ENCODE measurements around the gene MYT1.

The MYT1 gene

DNA sequence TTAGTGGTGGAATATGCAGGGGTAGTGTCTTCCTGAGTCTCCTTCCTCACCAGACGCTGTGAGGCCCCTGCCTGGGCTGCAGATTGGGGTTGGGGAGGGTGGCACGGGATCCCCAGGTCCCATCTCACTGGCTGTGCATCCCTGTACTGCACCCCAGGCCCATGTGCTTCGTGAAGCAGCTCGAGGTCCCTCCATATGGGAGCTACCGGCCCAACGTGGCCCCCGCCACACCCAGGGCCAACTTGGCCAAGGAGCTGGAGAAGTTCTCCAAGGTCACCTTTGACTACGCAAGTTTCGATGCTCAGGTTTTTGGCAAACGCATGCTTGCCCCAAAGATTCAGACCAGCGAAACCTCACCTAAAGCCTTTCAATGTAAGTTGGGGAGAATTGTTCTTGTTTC, 52.7 kb downstream of the MYT1 start:
- no peak for DNase-seq (ENCODE audit: low read depth in 2 of 2)

DNA sequence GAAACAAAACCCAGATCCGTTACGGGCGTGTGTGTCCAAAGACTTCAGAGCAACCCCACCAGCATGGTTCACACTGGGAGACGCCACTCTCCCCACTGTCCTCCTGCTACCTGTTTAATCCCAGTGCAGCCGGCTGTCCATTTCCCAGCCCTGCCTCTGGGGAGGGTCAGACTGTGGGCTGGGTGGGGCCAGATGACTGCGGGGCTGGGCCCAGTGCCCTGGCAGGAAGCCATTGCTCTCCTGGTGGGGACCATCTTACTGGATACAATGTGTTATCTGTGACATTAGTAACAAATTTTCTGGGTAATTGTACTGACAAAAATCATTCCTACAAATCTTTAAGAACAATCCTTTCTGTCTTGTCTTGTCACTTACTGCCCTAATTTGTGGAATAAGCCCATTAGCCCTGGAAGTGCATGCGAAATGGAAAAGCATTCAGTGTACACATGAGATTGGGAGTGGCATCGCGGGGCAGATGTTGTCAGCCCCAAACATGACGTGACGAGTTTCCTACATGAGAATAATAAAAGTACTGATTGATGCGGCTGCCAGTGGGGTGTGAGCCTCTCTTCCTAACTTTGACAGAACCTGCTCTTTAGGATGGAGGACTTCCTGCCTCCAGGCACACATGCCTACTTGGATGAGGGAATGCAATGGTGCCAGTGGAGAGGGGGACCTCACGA, 53.4 kb downstream of the MYT1 start:
- no peak for DNase-seq (ENCODE audit: low read depth in 2 of 2)

DNA sequence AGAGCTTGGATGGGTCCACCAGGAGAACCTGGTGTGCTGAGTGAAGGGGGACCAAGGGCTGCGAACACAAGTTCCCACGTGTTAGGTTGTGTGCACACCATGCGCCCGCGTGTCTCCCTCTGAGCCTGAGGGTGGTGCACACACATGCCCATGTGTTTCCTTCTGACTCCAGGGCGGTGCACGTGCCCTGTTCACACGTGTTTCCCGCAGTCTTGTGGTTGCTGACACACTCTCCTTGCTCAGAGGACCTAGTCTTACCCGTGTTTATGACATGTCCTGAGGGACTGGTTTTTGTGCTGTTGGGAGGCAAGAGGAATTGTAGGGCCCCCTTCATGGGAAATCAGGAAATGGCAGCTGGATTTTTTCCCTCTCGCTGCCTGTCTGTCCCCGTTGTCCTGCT, 55.0 kb downstream of the MYT1 start:
- DNase-seq (ENCODE audit: low read depth in 2 of 2) = no peak

DNA sequence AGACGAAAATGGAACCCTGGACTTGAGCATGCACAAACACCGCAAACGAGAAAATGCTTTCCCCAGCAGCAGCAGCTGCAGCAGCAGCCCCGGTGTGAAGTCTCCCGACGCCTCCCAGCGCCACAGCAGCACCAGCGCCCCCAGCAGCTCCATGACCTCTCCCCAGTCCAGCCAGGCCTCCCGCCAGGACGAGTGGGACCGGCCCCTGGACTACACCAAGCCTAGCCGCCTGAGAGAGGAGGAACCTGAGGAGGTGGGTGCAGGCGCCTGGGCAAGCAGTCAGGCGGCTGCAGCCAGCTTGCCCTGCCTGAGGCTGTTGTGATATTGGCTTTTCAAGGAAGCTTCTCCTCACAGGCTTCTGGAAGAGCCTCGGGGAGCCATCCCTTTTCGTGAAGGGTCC, 55.5 kb downstream of the MYT1 start:
- DNase-seq (ENCODE audit: low read depth in 2 of 2) = no peak

DNA sequence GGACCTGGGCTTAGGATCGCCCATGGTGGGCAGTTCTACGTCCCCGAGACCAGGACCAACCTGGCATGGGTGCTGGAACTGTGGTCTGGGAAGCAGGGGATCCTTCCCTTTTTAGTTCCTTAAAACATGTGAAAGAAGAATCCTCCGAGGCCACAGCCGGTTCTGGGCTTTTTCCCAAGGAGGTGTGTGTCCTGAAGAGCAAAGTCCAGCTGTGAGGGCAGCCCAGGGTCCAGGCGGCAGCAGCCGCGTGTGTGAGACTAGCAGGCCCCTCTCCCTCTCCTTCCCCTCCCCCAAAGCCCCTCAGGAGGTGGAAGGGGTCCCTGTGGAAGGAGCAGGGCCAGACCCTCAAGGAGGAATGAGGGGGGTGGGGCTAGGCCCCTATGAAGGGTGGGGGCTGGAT, 56.2 kb downstream of the MYT1 start:
- DNase-seq (ENCODE audit: low read depth in 2 of 2) = no peak

DNA sequence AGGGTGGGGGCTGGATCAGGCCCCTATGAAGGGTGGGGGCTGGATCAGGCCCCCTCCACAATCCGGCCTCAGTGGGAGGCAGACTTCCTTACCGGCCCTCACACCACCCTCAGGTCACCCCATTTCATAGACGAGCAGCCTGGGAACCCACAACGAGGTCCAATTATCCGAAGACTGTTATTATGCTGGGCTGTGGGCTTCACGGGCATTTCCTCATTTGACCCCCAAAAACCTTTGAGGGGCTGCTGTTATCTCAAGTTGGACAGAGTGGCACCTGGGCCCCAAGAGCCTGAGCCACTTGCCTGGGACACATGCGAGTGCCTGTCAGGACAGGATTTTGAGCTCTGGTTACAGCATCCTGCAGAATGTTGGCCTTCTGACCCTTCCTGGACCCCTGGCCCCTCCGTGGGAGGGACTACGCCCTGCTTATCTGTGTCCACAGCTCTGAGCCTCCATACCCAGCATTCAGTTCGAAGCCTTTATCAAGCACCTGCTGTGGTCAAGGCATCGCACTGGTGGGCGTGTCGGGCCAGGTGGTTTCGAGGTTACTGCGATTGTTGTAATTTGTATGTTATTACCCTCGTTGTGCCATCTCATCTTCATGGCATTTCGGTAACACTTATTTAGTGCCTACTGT, 56.8 kb downstream of the MYT1 start:
- no peak for DNase-seq (ENCODE audit: low read depth in 2 of 2)

DNA sequence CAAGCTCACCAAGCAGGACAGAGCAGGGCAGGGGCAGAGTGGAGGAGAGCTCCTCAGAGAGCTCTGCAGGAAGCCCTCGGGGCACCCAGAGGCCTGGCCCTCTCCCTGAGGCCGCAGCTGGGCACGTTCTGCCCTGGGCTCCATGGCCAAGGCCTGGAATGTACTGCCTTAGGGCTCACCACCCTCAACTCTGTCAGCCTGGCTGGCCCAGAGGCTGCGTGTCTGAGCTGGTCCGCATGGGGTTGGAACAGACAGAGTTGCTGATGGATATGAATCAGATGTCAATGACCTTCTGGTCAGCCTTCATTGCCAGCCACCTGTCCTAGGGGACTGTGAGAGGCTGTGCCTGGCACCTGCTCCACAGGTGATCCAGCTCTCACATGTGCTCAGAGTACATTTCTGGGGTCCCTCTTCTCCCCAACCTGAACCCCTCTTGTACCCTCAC, 58.1 kb downstream of the MYT1 start:
- no peak for DNase-seq (ENCODE audit: low read depth in 2 of 2)

DNA sequence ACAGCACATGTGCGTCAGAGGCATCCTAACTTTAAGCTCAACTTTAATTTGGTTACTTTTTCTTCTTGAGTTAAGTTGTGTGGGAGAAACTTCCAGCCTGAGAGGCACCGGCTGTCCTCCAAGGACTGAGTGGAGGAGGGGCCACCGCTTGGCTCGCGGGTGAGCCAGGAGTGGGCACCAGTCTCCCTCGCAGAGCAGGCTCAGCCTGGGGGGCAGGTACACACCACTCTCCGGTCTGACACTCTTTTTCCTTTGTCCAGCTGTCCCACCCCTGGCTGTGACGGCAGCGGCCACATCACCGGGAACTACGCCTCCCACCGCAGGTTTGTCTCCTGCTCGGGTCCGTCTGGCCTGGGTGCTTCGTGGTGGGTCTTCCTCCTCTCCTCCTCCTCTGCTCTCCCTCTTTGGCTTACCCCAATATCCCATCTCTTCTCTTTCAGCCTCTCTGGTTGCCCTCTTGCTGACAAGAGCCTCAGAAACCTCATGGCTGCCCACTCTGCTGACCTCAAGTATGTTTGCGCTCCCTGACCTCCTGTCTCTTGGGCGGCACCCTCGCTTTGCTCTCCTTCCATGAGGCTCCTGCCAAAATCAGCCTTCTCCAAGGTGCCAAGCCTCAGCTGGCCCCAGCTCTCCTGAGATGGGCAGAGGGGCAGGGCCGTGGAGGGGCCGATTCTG, 58.7 kb downstream of the MYT1 start:
- no peak for DNase-seq (ENCODE audit: low read depth in 2 of 2)

DNA sequence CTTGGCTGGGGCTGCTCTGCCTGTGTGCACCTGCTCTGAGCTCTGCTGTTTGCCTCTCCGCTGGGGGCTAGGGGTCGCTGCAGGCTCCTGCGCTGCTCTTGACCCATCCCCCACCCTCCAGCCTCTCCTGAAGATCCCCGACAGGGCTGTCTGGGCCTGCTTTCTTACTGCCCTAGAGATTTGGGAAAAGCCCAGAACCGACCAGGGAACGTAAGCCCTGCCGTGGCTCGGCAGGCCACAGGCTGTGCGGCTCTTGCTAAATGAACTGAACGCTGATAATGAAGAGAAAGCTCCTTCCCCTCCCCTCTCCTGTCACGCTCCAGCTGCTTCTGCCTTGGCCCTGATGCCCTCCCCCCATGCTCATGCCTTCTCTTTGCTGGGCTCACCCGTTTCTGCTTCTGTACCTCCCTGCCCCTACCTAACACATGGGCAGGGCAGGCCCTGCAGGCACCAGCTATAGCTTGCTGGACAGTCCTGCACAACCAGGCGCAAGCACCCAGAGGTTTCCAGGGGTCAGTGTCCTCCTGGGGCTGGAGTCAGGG, 59.3 kb downstream of the MYT1 start:
- no peak for DNase-seq (ENCODE audit: low read depth in 2 of 2)

DNA sequence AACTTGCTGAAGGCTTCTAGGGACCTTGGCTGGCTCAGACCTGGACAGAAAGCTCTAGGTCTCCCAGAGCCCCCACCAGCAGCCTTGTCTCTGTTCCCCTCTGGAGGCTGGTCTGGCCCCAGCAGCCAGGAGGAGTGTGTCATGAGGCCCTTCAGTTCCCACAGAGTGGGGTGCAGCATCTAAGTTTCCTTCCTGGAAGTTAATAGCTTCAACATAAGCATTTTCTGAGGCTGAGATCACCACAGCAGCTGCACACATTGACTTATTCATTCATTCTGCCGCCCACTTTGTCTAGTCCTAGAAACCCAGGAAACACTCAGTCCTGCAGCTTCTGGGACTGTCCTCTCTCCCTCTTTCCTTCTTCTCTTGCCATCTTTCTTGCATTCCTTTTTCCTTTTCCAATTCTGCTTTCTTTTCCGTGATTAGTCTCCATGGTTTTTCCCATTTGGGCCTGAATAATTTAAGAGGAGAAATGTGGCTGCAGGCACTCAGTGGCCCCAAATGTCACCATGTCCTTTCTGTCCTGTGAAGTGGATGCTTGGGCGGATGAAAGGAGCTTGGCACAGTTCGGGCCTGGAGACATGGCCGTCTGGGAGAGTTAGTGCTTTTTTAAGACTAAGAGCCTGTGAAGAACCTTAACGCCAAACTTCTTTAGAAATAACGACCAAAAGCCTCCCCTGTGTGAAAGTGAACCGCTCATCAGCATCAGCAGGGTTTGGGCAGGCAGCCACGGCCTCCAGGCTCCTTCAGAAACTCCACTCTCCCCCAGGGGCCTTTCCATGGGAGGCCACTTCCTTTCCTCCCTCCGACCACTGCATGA, 60.3 kb downstream of the MYT1 start:
- no peak for DNase-seq (ENCODE audit: low read depth in 2 of 2)

DNA sequence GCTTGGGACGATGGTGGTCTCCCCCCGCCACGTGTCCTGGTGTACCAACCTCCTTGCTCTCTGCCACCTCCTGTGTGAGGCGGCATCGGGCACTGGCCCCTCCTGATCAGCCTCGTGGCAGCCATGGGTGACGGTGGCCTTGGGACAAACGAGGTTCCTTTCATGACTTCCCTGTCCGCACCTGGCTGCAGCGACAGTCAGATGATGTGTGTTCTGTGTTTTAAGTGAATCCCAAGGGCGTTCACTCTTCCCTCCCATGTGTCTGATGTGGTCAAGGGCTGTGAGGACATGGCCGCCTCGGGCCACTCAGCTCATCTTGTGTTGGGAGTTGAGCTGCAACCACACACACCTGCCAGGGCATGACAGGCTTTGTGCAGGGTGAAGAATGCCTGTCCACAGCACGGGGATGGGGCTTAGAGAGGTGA, 60.9 kb downstream of the MYT1 start:
- DNase-seq (ENCODE audit: low read depth in 2 of 2) = no peak

DNA sequence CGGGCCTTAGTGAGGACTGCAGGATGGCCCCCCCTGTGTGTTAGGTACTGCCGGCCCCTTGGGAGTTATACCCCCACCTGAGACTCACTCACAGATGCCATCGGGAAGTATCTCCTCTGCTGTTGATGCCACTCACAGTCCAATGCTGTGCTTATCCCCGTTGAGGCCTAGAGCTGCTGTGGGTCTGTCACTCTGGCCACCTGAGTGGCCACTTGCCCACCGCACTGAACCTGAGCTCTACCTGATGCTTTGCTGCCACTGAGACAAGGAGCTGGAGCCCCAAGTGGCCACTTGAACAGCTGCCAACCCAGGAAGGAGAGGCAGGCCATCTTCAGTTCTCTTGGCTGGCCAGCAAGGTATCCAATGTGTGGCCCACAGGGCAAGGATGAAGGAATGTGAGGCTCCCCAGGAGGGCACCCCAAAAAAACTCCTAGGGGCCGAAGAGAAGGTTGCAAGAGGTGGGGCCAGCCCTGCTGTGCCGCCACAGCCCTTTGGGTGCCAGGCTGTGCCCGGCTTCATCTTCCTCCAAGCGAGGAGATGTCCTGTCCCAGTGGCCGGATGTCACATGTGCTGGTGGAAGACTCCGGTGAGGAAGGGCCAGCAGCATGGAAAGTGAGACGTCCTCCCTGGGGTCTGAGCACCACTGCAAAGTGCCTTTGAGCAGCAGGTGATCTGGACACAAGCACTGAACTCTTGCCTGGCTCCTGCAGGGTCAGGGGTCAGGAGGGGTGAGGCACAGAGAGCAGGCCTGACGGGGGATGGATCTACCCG, 61.8 kb downstream of the MYT1 start:
- no peak for DNase-seq (ENCODE audit: low read depth in 2 of 2)

DNA sequence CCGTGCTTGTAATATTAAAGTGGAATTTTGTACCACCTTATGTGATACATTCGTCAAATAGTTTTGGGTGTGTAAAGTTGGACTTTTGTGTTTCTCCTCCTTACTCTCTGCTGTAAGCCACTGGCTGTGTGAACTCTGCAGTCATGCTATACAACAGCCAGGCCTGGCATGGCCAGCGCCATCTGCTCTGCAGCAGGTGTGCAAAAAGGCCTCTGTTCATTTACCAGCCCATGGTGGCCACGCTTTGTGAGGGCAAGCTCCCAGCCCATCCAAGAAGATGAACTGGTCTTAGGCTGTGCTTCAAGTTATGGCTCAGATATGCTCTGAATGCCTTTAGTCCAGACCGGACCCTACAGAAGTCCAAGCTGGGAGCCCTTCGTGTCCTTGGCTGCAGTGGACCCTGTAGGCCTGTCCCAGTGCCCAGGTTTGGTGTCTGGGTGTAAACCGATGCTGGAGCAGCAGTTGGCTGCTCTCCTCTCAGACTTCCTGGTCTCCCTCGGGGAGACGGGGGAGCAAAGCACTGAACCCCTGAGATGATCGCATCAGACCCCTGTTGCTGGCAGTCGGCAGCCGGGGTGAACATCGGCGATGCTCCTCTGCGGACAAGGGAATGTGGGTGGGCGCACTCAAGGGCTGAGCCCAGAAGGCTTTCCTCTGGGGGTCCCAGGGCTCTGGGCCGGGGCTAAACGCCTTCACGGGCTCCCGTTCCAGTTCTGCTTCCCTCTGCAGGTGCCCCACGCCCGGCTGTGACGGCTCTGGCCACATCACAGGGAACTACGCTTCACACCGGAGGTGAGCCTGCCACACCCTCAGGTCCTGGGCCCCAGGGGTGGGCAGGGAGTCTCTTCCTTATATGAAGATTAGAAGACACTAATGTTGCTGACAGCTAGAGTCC, 62.7 kb downstream of the MYT1 start:
- no peak for DNase-seq (ENCODE audit: low read depth in 2 of 2)

DNA sequence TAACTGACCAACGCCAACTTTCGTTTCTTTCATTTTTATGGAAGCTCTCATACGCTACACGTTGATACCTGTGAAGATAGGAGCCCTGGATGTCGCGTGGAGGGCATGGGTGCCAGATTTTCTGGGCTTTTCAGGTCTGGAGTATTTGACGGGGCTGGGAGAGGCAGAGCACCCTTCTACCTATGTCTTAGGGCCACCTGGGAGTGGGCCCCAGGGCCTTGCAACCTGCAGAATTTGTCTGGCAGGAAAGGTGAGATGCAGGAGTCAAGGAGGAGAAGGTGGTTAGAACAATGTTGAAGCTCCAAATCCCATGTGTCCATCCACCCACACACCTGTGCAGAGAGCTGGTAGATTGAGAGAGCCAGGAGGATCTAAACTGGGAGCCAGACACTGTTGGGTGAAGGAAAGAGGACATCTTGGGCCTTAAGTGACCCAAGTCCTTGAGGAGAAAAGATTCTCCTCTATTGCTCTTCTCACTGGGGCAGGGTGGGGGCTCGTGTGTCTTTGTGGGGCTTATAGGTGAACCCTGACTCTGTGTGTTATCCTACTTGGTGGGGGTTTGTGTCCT, 63.9 kb downstream of the MYT1 start:
- no peak for DNase-seq (ENCODE audit: low read depth in 2 of 2)

DNA sequence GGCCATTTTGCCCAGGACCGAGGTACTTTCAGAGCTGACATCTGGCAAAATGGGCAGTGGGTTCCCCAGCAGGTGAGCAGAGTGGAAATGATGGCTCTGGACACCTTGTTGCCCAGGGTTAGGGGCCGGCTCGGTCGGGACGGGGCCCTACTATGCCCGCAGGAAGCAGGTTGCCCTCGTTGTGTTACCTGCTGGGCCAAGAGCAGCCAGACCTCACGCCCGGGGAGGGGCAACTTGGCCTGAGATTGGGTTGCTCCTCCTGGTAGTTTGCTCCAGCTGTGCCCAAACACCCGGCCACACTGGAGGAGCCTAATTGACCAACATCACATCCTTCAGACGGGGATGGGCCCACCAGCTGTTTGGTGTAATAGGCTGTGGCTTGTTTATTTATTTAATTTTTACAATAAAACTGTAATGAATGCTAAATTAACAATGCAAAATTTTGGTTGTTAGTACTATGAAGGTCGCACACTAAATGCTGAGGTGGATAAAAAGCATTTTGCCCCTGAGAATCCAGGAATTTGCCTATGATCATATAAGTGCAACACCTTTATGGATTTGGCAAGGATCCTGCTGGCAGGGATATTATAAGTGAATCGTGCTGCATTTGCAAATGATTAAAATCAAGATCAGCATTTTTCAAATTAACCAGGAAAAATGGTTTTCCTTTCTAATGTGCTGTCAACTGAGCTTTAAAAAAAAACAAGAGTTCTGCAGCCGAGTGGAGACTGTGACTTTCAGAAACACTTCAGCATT, 64.7 kb downstream of the MYT1 start:
- DNase-seq (ENCODE audit: low read depth in 2 of 2) = no peak

DNA sequence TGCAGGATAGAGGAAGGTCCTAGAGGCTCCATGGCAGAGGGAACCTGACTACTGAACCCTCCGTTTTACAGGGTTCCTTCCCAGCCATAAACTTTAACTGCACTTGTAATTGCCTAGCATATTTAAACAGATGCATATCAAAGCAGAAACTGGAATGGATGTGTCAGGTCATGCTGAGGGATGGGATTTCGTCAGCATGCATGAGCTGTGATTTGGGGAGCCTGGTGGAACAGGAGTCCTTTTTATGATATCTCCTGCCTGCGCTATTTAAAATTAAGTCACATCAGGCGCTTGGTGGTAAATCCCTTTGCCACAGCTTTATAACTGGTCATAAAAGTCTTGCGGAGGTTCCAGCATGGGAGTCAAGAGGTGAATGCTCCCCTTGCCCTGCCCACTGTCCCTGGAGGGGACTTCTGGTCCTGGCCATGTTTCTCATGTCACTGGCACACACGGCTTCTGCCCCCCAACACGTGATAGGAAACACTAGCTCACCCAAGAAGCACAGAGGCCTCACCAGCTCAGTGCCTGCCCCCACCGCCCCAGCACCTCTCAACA, 65.3 kb downstream of the MYT1 start:
- no peak for DNase-seq (ENCODE audit: low read depth in 2 of 2)

DNA sequence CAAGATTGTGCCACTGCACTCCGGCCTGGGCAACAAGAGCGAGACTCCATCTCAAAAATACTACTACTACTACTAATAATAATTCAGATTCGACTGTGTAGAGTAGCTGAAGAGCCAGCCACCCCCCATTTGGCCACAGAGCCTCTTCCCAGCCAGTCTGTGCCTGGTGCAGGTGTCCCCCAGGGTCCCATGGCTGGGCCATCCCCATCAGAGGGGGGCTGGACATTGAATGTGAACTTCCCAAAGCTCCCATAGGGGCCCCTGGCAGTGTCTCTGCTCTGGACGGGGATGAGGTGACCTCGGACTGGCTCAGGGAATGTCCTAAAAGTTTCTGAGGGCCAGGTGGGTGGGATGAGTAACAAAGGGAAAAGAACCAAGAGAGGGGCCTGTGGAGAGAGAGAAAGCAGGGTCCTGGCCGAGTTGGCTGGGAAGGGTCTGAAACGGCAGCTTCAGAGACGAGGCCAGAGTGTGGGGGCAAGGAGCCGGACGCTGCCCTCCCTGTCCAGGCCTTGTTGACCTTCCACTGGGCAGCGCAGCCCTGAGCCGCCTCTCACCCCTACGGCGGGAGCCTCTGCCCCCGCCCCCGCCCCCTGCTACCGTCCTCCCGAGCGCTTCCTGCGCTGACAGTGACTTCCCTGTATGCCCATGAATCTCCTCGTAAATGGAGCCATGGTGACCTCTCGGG, 66.4 kb downstream of the MYT1 start:
- no peak for DNase-seq (ENCODE audit: low read depth in 2 of 2)

Measured in stimulated activated CD8-positive, alpha-beta memory T cell treated with anti-CD3 and anti-CD28 coated beads, Interleukin-15, amount 100 ng/mL, for 4 hours (primary cell).